Measurements from ENCODE around the gene NTRK1.

DNA sequence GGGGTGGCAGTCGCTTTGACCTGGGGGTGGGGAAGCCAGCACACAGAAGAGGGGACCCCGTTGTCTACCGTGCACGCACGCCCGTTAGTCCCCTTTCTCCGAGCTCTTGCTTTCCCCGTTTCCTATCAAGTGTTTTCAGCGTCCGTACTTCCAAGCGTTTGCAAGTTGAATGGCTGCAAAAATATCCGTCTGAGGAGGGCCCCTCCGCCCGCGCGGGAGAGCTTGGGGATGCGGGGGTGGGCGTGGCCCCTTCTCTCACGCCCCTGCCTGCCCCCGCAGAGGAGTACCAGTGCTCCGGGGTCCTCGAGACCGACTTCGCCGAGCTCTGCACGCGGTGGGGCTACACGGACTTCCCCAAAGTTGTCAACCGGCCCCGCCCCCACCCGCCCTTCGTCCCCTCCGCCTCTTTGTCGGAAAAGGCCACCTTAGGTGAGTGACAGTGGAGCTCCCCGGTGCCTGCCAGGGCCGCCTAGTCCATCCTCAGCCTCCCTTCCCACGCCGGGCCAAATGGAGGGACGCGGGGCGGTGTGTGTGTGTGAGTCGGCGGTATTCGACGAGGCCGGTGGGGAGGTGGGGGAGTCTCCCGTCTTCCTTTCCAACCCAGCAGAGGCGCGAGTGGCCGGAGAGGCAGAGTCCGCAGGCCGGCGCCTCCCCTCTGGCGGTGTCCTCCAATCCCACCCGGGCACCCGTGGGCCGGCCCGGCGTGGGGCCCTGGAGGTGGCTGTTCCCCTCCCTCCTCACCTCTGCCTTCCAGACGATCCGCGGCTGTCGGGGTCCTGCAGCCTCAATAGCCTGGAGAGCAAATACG is 63.2 kb downstream of the NTRK1 start:
- TF ChIP-seq, protein P1, sequence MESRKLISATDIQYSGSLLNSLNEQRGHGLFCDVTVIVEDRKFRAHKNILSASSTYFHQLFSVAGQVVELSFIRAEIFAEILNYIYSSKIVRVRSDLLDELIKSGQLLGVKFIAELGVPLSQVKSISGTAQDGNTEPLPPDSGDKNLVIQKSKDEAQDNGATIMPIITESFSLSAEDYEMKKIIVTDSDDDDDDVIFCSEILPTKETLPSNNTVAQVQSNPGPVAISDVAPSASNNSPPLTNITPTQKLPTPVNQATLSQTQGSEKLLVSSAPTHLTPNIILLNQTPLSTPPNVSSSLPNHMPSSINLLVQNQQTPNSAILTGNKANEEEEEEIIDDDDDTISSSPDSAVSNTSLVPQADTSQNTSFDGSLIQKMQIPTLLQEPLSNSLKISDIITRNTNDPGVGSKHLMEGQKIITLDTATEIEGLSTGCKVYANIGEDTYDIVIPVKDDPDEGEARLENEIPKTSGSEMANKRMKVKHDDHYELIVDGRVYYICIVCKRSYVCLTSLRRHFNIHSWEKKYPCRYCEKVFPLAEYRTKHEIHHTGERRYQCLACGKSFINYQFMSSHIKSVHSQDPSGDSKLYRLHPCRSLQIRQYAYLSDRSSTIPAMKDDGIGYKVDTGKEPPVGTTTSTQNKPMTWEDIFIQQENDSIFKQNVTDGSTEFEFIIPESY (IDR thresholded peaks at IDR 0.05): no peak
- TF ChIP-seq CTCF (IDR thresholded peaks at IDR 0.05; ENCODE audit: low read depth, low read length, missing input control): no peak
- TF ChIP-seq, protein P2, sequence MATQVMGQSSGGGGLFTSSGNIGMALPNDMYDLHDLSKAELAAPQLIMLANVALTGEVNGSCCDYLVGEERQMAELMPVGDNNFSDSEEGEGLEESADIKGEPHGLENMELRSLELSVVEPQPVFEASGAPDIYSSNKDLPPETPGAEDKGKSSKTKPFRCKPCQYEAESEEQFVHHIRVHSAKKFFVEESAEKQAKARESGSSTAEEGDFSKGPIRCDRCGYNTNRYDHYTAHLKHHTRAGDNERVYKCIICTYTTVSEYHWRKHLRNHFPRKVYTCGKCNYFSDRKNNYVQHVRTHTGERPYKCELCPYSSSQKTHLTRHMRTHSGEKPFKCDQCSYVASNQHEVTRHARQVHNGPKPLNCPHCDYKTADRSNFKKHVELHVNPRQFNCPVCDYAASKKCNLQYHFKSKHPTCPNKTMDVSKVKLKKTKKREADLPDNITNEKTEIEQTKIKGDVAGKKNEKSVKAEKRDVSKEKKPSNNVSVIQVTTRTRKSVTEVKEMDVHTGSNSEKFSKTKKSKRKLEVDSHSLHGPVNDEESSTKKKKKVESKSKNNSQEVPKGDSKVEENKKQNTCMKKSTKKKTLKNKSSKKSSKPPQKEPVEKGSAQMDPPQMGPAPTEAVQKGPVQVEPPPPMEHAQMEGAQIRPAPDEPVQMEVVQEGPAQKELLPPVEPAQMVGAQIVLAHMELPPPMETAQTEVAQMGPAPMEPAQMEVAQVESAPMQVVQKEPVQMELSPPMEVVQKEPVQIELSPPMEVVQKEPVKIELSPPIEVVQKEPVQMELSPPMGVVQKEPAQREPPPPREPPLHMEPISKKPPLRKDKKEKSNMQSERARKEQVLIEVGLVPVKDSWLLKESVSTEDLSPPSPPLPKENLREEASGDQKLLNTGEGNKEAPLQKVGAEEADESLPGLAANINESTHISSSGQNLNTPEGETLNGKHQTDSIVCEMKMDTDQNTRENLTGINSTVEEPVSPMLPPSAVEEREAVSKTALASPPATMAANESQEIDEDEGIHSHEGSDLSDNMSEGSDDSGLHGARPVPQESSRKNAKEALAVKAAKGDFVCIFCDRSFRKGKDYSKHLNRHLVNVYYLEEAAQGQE (IDR thresholded peaks at IDR 0.05): no peak
- no peak for TF ChIP-seq MAX (IDR thresholded peaks at IDR 0.05)
- TF ChIP-seq GABPA (IDR thresholded peaks at IDR 0.05 in 1 of 2, conservative IDR thresholded peaks at IDR 0.05 in 1 of 2): no peak
- no peak for TF ChIP-seq YY1 (IDR thresholded peaks at IDR 0.05)
- TF ChIP-seq ATF3 (IDR thresholded peaks at IDR 0.05): no peak
- no peak for TF ChIP-seq SP1 (IDR thresholded peaks at IDR 0.05)
- TF ChIP-seq JUND (IDR thresholded peaks at IDR 0.05): no peak

All from liver (tissue), 3 donors.